SK-N-SH treated with all-trans-retinoic acid at 6 μM for 48 hours (cell line): Measurements from ENCODE around the gene ADIPOR2.
"Not testable (repeated sequence)": the region's sequence is repeated elsewhere in the genome, so short reads cannot be mapped to it uniquely, and the experiment has no call there.

Experiments used
- OSR1 ChIP-seq: fragments of 250-450 bp; sonication (Bioruptor Pico); IDR thresholded peaks from 2 replicates; pipeline ENCODE4 v1.8.0; 2022; ENCODE audit warnings: moderate library complexity, mild to moderate bottlenecking, inconsistent platforms
- PATZ1 ChIP-seq: fragments of 250-450 bp; sonication (Bioruptor Pico); IDR thresholded peaks from 2 replicates; pipeline ENCODE4 v1.8.0; 2020; ENCODE audit warnings: mild to moderate bottlenecking, moderate library complexity, borderline replicate concordance
- ZFP3 ChIP-seq: fragments of 250-450 bp; sonication (Bioruptor Pico); IDR thresholded peaks from 2 replicates; pipeline ENCODE4 v1.5.0; 2020; ENCODE audit warnings: mild to moderate bottlenecking, moderate library complexity
- ZNF70 ChIP-seq: fragments of 450-650 bp; formaldehyde crosslinking; IDR thresholded peaks from 2 replicates; pipeline ENCODE4 v1.5.0; 2020; ENCODE audit warnings: mild to moderate bottlenecking, moderate library complexity
- ZNF8 ChIP-seq: fragments of 450-650 bp; formaldehyde crosslinking; IDR thresholded peaks from 2 replicates; pipeline ENCODE4 v1.5.0; 2020; ENCODE audit warnings: mild to moderate bottlenecking, moderate library complexity

- not testable (repeated sequence) for TF ChIP-seq ZNF70 (CRISPR knock-in tag); OSR1 (CRISPR knock-in tag); ZNF8; ZFP3 (CRISPR knock-in tag); PATZ1 (CRISPR knock-in tag)
Observed at GRCh38 chr12:1733712-1734111, 42.8 kb downstream of the ADIPOR2 start.
